K562 (cell line): ENCODE measurements around the gene UNC13A.

Source experiments
- FOSL1 ChIP-seq: fragments of 200-800 bp; sonication (Bioruptor generic); conservative IDR thresholded peaks from 2 replicates; pipeline ENCODE4 v1.6.1; 2016; ENCODE audit warnings: missing genetic modification characterization, missing compliant biosample characterization
- RFX5 ChIP-seq: IDR thresholded peaks from 2 replicates; pipeline ENCODE4 v1.6.1; 2011; ENCODE audit warnings: low read depth, mild to moderate bottlenecking, improper control_type of control experiment, low read length
- ZNF311 ChIP-seq: fragments of 250-450 bp; sonication (Bioruptor Pico); IDR thresholded peaks from 2 replicates; pipeline ENCODE4 v1.4.0; 2020; ENCODE audit warnings: mild to moderate bottlenecking, moderate library complexity
- TF ChIP-seq, protein P1 (sequence below): fragments of 150-350 bp; conservative IDR thresholded peaks from 2 replicates; pipeline ENCODE4 v1.6.1; 2014; ENCODE audit warnings: low read length

GRCh38 chr19:17632577-17632976 lies 55.6 kb downstream of the UNC13A start:
- TF ChIP-seq RFX5 (no peak), FOSL1 (no peak), ZNF311 (no peak)
- TF ChIP-seq, protein P1, sequence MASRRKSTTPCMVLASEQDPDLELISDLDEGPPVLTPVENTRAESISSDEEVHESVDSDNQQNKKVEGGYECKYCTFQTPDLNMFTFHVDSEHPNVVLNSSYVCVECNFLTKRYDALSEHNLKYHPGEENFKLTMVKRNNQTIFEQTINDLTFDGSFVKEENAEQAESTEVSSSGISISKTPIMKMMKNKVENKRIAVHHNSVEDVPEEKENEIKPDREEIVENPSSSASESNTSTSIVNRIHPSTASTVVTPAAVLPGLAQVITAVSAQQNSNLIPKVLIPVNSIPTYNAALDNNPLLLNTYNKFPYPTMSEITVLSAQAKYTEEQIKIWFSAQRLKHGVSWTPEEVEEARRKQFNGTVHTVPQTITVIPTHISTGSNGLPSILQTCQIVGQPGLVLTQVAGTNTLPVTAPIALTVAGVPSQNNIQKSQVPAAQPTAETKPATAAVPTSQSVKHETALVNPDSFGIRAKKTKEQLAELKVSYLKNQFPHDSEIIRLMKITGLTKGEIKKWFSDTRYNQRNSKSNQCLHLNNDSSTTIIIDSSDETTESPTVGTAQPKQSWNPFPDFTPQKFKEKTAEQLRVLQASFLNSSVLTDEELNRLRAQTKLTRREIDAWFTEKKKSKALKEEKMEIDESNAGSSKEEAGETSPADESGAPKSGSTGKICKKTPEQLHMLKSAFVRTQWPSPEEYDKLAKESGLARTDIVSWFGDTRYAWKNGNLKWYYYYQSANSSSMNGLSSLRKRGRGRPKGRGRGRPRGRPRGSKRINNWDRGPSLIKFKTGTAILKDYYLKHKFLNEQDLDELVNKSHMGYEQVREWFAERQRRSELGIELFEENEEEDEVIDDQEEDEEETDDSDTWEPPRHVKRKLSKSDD: no peak
